Right cardiac atrium (tissue), 5 donors: ENCODE measurements around the gene PCSK4. TPM values are rescaled to one million over a fixed set of nuclear protein-coding genes. Genes with fewer than 3 reads are reported as not detected.

Source experiments
- ATAC-seq, 2 donors: fragments of 200-7000 bp; cut with Tn5 transposase; one replicate each; pipeline versions ENCODE4 v1.8.0 to v1.9.1; 2020; ENCODE audit warnings: moderate library complexity in 2 of 2, mild to moderate bottlenecking in 1 of 2
- DNase-seq, 3 donors: peaks; one replicate each; pipeline ENCODE4 v3.0.0-alpha.2; 2020
- H3K27ac ChIP-seq: one replicate; pipeline ENCODE4 v1.5.1; 2013; ENCODE audit warnings: mild to moderate bottlenecking, low read length, control low read depth, moderate library complexity
- H3K27me3 ChIP-seq: one replicate; pipeline ENCODE4 v1.6.1; 2013; ENCODE audit not compliant: control insufficient read depth, insufficient read depth
- H3K4me1 ChIP-seq: one replicate; pipeline ENCODE4 v1.6.1; 2013; ENCODE audit warnings: low read length; ENCODE audit not compliant: control insufficient read depth, insufficient read depth
- H3K4me3 ChIP-seq: one replicate; pipeline ENCODE4 v1.5.1; 2013; ENCODE audit warnings: low read length, control low read depth
- H3K9me3 ChIP-seq: one replicate; pipeline ENCODE4 v1.6.1; 2013; ENCODE audit warnings: low read length; ENCODE audit not compliant: control insufficient read depth
- WGBS: extraction: QIAGEN DNeasy Blood & Tissue Kit; methylation state at CpG from one replicate; pipeline ENCODE4 v1.1.7; 2013; 5-methylcytosine and 5-hydroxymethylcytosine counted together
- intact Hi-C, 4 donors: fragments of 100-400 bp; cut with DNase I; formaldehyde crosslinking; loops; one replicate each; pipeline versions ENCODE4 v1.11.0 to v1.14.0; 2022 to 2023
- polyA plus RNA-seq: library from polyadenylated mRNA; stranded (reverse); fragments of 200-250 nt; gene quantifications from one replicate; pipeline ENCODE4 v1.2.3, GENCODE V29; 2013
- total RNA-seq, 4 donors: library from RNA; stranded (reverse); fragmentation: NEBNext Ultra II Directional; extraction: Animal tissue kit (Norgen Biotek cat#: 25700); gene quantifications; one replicate each; pipeline ENCODE4 v1.2.1, GENCODE V29; 2021
- donor health status: healthy with polysubstance abuse.
- donor health status: DM: no; HTN: yes; CAD: no.
- donor health status: DM: no; HTN: no; CAD: no.
- donor health status: DM: no; HTN: yes; CAD: no; lungs with severe emphysema.
- donor health status: DM: yes; HTN: yes; CAD: no.

PCSK4 gene
- total and polyA plus RNA-seq, 5 donors = 0.33 to 2.4 (median 1.5) TPM

DNA sequence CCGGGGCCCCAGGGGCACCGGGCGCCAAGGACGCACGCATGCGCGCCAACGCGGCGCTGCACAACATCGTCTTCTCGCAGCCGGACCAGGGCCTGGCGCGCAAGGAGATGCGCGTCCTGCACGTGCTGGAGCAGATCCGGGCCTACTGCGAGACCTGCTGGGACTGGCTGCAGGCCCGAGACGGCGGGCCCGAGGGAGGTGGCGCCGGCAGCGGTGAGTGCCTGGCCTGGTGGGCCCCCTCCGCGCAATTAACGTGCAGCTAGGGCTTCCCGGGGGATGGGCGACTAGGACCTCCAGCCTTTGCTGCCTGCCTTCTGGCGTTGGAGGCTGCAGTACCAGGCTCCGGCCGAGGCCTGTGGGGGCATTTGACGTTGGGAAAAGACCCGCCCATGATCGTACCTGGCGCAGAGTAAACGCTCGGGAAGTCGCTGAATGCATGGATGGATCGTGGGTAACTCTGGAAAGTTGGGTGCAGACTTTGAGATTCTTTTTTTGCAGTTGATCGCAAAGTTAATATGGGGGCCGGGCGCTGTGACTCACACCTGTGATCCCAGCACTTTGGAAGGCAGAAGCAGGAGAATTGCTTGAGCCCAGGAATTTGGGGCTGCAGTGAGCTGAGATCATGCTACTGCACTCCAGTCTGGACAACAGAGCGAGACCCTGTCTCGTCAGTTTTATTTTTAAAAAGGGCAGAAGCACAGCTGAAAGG lies 33.0 kb downstream of the PCSK4 start:
- H3K27ac ChIP-seq = no peak overlapping the region
- intact Hi-C loops = no loop called here
- H3K4me3 ChIP-seq = no peak overlapping the region
- no peak for ATAC-seq
- DNase-seq = peak in 2 of 3 donors; percentile 42 to 62
- WGBS = 14% methylated on average over 48 of the region's 48 CpGs
- H3K9me3 ChIP-seq = no peaks in the 10 kb centered on the region
- no peaks in the 10 kb centered on the region for H3K4me1 ChIP-seq
- no peaks in the 10 kb centered on the region for H3K27me3 ChIP-seq

DNA sequence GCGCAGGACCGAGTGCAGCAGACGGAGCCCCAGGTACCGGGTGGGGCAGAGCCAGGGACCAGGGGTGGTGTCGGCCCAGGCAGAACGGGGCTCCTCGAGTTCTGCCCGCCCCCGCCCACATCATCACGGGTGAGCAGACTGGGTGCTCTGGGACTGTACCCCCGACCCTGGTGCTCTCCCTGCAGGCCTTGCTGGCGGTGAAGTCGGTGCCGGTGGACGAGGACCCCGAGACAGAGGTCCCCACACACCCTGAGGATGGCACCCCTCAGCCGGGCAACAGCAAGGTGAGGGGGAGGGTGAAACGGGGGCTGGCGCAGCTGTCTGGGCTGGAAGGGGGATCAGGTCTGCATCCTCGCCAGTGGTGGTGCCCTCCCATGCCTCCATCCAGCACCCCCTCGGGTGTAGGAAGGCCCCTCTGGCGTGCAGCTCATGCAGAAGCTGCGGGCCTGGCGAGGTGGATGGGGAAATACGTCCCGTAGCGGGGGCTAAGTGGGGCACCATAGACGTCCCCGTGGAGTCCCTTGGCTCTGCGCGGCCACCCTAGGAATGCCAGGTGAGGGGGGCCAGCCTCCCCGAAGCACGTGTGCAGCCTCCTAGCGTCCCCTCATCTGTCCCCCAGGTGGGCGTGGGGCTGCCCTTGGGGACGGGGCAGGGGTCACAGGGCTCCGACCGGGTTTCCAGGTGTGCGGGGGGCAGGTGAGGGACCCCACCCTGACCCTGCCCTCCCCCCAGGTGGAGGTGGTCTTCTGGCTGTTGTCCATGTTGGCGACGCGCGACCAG lies 33.8 kb downstream of the PCSK4 start:
- WGBS = 23% methylated on average over 43 of the region's 43 CpGs
- peak in 1 of 3 donors; percentile 49 for DNase-seq
- Histone ChIP-seq H3K27me3 (no peaks in the 10 kb centered on the region), H3K4me3 (no peak overlapping the region), H3K27ac (no peak overlapping the region), H3K4me1 (no peaks in the 10 kb centered on the region), H3K9me3 (no peaks in the 10 kb centered on the region)
- no peak for ATAC-seq
- intact Hi-C loops = no loop called here

DNA sequence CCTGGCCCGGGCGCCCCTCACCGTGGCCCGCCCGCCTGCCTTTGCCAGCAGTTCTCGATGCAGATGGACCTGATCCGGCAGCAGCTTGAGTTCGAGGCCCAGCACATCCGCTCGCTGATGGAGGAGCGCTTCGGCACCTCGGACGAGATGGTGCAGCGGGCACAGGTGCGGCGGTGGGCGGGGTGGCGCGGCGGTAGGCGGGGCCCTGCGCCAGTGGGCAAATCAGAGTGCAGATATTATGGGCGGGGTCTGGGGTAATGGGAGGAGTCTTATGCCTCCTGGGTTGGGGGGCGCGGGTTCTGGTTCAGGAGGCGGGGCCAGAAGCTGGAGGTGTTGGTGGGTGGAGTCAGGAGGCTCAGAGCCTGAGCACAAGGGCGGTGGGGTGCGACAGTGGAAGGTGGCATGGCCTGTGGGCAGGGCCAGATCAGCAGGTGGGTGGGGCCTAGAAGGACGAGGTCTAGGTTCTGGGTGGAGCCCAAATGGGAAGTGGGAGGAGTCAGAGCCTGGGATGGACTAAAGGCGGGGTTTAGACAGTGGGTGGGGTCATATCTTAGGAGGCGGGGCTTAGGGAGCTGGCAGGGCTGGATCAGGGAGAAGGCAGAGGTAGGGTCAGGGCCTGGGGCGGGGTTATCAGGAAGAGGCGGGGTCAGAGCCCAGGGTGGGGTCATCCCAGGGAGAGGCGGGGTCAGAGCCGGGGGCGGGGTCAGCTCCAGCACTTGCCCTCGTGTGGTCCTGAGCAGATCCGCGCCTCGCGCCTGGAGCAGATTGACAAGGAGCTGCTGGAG lies 34.6 kb downstream of the PCSK4 start:
- no peak overlapping the region for H3K27ac ChIP-seq
- H3K27me3 ChIP-seq = no peaks in the 10 kb centered on the region
- 4% methylated on average over 42 of the region's 42 CpGs for WGBS
- no peak overlapping the region for H3K4me3 ChIP-seq
- intact Hi-C loops = no loop called here
- ATAC-seq (peak; percentile 35 to 60), DNase-seq (peak; percentile 56 to 77 (median 74))
- H3K9me3 ChIP-seq = no peaks in the 10 kb centered on the region
- no peaks in the 10 kb centered on the region for H3K4me1 ChIP-seq

DNA sequence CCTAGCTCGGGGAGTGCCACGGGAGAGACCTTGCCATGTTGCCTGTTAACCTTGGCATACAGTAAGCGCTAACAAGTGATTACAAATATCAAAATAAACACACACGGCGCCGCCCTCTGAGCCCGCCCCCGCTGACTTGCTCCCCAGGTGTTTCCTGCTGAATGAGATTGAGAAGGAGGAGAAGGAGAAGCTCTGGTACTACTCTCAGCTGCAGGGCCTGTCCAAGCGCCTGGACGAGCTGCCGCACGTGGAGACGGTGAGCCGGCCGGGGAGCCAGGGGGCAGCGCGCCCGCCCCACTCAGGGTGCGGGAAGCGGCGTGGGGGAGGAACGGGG lies 35.2 kb downstream of the PCSK4 start:
- Histone ChIP-seq H3K27me3 (no peaks in the 10 kb centered on the region), H3K27ac (no peak overlapping the region), H3K4me3 (no peak overlapping the region), H3K4me1 (no peaks in the 10 kb centered on the region), H3K9me3 (no peaks in the 10 kb centered on the region)
- DNase-seq (peak in 1 of 3 donors; percentile 53), ATAC-seq (no peak)
- 6% methylated on average over 22 of the region's 22 CpGs for WGBS
- intact Hi-C loops = no loop called here

DNA sequence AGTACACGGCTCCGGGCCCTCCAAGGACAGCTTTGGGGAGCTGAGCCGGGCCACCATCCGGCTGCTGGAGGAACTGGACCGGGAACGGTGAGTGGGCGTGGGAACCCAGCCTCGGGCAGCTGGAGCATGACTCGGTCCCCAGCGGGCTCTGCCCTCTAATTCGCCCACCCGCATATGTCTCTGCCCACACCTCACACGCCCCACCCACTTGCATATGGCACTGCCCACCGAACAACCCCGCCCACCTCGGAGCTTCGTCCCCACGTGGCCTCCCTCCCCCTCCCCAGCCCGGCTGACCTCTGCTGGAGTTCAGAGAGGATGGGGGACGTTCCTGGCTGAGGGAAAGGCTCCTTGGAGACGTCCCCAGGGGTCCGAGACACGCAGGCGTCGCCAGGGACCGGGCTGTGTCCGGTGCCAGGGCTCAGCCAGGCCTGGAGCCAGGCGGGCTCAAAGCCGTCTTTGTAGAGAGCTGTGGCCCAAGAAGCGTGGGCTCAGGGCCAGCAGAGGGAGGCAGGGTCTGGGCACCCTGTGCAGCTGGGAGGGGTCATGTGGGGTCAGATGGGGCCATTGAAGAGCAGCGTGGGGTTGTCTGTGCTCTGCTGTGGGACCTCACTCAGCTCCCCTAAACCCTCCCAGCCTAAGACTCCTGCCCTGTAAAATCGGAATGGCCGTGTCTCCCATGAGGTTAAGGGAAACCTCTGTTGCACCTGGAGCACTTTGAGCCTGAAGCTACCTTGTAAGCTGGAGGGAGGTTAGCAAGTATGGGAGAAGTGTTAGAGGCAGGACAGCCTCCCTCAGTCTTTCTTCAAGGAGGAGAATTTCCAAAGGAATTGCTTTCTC lies 36.4 kb downstream of the PCSK4 start:
- no peak overlapping the region for H3K4me3 ChIP-seq
- 19% methylated on average over 33 of the region's 33 CpGs for WGBS
- ATAC-seq = peak; percentile 15 to 18
- H3K27me3 ChIP-seq = no peaks in the 10 kb centered on the region
- no peaks in the 10 kb centered on the region for H3K4me1 ChIP-seq
- no peaks in the 10 kb centered on the region for H3K9me3 ChIP-seq
- DNase-seq = peak; percentile 64 to 87 (median 81)
- no peak overlapping the region for H3K27ac ChIP-seq
- intact Hi-C loops = no loop called here

DNA sequence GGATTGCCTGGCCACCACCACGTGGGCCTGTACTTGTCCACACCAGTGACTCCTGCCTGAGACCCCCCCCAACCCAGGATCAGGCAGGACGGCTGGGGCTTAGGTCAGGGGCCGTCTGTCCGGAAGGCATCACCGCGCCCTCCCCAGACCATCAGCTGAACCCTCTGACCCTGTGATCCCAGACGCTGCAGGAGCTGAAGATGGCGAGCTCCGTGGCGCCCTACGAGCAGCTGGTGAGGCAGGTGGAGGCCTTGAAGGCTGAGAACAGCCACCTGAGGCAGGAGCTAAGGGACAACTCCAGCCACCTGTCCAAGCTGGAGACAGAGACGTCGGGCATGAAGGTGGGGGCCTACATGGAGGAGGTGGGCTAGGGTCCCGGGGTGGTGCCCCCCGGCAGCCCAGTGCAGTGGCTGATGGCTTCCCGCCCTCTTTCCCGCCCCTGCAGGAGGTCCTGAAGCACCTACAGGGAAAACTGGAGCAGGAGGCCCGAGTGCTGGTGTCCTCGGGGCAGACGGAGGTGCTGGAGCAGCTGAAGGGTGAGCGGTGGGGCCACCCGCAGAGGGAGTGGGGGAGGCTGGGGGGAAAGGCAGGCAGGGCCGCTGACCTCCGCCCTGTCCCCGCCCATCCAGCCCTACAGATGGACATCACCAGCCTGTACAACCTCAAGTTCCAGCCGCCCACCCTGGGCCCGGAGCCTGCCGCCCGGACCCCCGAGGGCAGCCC lies 37.2 kb downstream of the PCSK4 start:
- H3K4me3 ChIP-seq = no peak overlapping the region
- peak in 1 of 3 donors; percentile 51 for DNase-seq
- H3K4me1 ChIP-seq = no peaks in the 10 kb centered on the region
- WGBS = 53% methylated on average over 30 of the region's 30 CpGs
- H3K27me3 ChIP-seq = no peaks in the 10 kb centered on the region
- no peak overlapping the region for H3K27ac ChIP-seq
- no peaks in the 10 kb centered on the region for H3K9me3 ChIP-seq
- intact Hi-C loops = no loop called here
- ATAC-seq = no peak

DNA sequence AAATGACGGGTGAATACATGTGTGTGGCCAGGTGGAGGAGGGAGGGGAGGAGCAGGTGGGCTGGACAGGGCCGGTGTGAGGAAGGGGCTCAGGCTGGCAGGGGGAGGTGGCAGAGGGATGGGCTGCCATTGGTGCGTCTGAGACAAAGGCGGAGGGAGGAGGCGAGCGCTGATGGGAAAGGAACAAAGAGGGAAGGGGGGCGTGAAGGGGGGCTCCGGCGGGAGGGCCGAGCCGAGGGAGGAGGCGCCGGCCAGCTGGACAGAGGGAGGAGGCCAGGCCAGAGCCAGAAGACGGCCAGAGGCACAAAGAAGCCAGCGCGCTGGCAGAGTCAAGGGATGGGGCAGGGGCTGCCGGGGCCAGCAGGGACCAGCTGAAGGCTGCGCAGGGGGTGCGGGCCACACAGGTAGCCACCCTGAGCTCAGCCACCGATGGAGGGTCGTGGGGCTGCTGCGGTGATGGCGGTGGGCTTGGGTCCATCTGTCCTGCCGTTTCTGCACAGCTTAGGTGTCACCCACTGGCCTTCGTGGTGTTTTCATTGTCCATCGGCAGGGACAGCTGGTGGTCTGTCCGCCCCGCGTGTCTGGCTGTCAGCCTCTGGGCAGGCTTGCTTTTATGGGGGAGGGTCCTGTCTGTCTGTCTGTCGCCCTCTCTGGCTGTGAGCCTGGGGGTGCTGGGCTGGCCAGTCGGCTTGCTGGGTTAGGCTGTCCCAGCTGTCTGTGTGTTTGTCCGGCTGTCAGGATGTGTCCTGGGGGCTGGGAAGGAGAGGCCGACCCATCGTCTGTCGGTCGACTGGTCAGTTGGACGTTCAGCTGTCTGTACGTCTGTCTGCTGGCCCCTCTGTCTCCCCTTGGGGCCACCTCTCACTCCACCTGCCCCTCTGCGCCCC lies 38.0 kb downstream of the PCSK4 start:
- Histone ChIP-seq H3K27me3 (no peaks in the 10 kb centered on the region), H3K4me1 (no peaks in the 10 kb centered on the region), H3K9me3 (no peaks in the 10 kb centered on the region), H3K27ac (no peak overlapping the region), H3K4me3 (no peak overlapping the region)
- intact Hi-C loops = no loop called here
- no peak for ATAC-seq
- 25% methylated on average over 39 of the region's 39 CpGs for WGBS
- DNase-seq = peak in 1 of 3 donors; percentile 56

DNA sequence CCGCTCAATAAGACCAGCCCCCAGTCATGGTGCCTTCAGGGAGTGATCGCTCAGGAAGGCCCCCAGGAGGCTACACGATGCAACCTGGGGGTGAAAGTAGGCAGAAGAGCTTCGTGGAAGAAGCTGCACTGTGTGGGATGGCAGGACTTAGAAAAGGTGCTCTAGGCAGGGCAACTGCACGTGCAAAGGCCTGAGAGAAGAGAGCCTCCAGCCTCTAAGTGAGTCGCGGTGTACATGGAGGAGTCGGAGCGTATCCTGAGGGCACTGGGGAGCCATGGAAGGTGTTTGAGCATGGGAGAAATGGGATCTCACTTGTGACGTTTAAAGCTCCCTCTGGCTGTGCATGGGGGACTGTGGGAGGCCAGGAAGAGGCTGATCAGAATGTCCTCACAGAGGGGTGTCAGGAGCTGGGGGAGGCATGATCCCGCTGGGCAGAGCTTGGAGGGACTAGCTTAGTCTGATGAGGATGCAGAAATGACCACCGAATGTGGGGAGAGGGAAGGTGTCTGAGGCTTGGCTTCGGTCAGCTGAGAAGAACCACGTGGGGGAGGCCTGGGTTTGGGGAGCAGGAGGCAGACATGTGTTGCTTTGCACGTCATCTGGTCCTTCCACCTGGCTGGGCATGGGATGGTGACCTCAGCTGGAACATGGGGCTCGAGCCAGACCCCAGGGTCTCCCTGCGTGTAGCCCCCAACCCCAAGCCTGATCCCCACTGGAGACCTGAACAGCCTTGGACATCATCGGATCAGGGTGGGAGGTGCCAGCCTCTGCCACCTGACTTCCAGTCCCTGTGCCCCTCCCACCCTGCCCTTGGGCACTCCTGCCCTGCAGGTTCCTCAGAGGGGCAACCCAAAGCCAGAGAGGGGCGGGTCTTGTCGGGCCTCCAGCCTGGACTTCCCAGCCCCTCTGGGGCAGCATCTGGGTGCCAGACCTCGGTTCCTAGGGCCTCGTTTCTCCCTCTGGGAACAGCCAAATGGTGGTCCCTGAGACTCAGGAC lies 39.1 kb downstream of the PCSK4 start:
- no peaks in the 10 kb centered on the region for H3K27me3 ChIP-seq
- H3K27ac ChIP-seq = no peak overlapping the region
- H3K9me3 ChIP-seq = no peaks in the 10 kb centered on the region
- H3K4me3 ChIP-seq = no peak overlapping the region
- WGBS = 58% methylated on average over 22 of the region's 22 CpGs
- no peak for ATAC-seq
- DNase-seq = peak in 1 of 3 donors; percentile 29
- H3K4me1 ChIP-seq = peaks cover 4% of the 10 kb centered on the region
- intact Hi-C loops = no loop called here
